NCI-H82 (cell line): ENCODE data around the gene TPRG1L.
"Not testable (repeated sequence)": the region's sequence is repeated elsewhere in the genome, so short reads cannot be mapped to it uniquely, and the experiment has no call there.

Experiments
- DNase-seq: peaks from one replicate; lab custom pipeline; 2025; lab: John Stamatoyannopoulos, UW

Gene TPRG1L

DNA sequence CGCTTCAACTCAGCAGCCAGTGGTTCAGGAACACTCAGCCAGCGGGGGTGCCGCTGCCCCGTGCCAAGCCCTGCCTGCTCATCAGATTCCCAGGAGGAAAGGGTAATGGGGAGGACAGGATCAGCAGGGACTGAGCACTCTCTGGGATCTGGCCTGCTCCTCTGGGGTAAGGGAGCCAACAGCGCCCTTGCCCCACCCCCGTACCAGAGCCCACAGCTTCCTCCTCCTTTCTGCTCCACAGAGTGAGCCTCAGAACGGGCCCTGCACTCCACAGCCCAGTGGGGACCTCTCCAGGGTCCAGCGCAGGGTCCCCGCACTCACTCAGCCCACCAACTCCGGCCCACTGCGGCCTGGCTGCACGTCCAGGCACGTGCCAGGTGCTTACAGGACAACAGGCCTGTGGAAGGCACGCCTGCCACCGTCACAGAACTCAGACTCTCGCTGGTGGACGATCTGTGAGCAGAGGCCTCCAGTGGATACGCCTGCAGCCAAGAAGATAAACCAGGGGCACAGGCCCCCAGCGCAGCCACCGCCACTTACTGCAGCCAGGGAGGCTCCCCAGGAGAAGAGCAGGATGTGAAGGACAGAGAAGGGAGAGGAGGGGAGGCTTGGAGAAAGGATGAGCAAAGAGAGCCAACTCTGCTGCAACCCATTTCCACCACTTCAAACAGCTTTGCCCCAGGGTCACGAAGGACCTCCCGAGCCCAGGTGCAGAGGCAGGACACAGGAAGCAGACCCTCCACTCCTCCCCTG is 15.6 kb upstream of the TPRG1L start:
- DNase-seq = no peak

DNA sequence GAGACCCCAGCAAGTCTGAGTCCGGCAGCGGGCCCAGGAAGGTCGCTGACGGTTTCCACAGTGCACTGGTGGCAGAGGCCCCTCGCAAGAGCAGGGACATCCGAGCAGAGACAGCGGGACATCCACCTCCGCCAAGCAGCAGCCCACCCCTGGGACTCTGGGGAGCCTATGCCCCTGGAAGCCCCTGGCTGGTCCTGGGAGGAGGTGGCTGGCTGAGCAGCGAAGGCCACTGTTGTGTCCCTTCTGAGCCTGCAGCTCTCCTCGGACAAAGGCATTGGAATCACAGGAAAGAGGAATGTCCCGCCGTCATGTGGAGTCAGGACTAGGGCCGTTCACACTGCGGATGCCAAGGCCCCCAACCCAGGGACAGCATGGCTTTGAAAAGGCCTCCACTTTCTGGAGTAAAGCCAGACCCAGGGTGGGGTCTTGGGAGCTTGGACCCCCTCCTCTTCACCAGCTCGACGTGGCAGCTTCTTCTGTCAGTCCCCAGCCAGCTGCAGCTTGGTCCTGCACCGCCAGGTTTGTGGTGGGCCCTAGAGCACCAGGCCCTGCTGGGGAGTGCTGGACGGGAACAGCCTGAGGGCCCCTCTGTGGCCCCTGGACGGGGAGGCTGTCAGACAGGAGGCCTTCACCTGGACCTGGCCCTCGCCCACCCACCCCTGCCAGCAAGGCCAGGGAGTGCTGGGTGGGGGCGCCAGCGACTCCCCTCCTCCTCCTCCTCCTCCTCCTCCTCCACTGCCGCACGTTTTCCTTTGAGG is 14.9 kb upstream of the TPRG1L start:
- DNase-seq = no peak

DNA sequence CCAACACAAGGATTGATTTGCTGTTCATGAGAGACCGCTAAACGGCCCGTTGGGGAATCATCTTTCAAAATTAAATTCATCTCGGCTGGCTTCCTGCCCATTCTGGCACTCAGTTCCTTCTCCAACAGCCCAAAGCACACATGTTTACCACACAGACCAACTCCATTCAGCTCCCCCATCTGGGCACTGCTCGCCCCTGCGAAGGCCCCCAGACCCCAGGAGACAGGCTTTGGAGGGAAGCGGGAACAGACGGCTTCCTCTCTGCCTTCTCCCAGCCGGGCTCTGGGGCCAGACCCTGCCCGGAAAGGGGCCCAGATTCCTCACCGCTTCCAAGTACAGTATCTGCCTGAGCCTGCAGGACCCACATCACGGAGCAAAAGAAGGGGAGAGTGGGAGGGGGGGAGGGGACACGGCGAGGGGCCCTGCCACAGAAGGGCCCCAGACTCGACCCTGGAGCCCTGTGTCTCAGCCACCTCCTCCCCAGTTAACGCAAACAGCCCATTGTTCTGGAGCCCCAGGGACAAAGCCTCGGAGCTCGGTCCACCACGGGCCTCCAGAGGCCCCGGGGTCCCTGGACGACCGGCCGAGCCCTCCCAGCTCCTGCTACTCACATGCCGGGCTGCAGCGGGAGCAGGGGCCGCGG is 14.2 kb upstream of the TPRG1L start:
- DNase-seq = peak; percentile 25

DNA sequence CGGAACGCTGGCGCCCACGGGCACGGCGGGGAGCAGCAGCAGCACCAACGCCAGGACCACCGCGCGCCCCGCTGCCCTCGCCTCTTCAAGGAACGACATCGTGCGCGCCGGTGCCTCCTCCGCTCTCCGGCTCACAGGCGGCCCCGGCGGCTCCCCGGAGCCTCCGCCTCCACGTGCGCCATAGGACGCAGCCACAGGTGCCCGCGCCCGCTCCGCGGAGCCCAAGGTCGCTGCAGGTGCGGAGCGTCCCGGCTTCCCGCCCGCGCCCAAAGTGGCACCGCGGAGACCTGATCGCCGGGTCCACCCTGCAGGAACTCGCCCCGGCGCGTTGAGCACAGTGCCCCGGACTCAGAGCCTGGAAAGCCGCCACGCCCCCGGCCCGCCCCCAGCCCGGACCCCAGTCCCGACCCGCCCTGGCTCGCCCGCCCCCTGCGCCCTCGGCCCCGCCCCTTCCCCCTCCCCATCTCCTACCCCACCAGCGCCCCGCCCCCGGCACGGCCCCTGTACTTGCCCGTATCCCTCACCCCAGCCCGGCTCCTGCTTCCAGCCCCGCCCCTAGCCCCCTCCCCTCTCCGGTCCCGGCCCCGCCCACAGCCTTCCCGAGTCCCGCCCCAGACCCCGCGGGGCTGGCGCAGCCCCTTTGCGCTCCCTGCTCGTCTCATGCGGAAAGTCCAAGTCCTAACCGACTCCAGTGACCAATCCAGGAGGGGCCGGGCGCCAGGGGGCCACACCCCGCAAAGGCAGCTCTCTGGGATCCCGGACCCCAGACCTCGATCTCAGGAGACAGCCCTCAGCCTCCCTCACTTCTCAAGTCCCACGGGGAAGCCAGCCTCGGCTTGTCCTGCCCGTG is 13.4 kb upstream of the TPRG1L start, which contains the start of gene MEGF6:
TSS of gene MEGF6 (minus strand) at position 339 of the 850 bp plus-strand sequence. CDS start at position 99, 240 bp downstream.
- peak; percentile 95 for DNase-seq

DNA sequence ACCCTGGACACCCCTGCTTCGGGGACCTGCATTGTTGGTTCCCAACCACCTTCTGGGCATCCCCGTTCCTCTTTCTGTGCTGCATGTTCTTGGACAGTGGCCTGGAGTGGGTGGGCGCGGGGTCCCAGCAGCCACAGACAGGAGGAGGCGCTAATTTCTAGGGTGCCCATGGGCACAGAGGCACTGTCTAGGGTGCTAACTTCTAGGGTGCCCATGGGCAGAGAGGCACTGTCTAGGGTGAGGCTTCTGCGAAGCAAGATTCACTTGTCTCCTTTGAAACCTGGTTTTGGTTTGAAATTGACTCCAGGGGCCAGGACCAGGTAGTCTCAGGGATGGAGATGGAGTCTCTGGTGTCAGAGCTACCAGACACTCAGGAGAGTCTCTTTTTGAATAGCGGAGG is 12.7 kb upstream of the TPRG1L start:
- no peak for DNase-seq

DNA sequence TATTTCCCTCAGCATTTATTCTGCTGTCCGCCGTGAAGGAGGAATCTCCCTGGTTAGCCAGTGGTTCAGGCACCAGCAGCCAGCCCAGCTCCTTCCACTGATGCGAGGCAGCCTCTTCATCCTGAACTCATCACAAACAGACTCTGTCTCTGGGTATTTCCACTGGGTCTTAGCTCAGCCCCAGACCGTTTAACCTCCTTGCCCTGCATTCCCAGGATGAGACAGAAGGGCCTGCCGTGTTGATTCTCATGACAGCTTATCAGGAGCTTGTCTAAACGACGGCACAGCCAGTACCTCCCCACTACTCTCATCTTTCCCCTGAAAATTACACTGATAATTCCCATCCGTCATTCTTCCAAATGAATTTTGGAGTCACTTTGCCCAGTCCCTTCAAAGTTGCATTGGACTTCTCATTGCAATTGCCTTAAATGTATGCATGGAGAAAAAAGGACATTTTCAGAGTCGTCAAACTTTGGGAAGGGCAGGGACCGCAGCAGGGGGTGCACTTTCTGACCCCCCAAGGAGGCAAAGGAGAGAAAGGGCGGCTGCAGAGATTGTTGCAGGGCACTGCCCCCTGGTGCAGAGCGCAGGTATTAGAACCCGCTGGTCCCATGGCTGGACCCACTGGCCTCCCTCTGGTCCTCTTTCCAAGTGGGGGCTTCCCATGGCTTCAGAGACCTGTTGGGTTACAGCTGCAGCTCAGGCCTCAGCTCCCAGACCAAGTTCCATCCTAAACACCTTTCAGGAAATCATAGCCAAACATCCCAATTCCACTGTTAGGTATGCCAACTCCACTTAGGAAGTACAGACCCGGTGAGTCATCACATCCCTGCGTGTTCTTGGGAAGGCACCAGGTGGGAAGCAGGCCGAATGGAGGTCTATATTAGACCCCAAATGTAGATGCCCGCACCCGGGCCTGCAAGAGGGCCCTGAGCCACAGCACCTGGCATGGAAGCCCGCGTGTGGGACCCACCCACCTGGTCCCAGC is 9.8 kb upstream of the TPRG1L start:
- peak; percentile 35 for DNase-seq

DNA sequence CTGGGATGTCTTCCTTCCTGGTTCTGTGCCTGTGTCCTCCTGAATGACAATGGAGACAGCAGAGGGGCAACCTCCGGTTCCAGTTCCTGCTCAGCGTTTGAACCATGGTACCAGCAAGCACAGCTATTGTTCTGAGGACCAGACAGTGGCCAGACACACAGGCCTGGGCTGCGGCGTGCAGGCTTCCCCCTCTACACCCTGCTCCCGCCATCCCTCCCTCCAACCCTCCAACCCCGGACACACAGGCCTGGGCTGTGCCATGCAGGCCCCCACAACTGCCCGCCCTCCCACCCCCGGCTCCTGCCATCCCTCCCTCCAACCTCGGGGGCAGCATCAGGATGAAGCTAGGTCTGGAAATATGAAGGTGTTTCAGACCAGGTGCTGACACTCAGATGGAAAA is 8.0 kb upstream of the TPRG1L start:
- no peak for DNase-seq

DNA sequence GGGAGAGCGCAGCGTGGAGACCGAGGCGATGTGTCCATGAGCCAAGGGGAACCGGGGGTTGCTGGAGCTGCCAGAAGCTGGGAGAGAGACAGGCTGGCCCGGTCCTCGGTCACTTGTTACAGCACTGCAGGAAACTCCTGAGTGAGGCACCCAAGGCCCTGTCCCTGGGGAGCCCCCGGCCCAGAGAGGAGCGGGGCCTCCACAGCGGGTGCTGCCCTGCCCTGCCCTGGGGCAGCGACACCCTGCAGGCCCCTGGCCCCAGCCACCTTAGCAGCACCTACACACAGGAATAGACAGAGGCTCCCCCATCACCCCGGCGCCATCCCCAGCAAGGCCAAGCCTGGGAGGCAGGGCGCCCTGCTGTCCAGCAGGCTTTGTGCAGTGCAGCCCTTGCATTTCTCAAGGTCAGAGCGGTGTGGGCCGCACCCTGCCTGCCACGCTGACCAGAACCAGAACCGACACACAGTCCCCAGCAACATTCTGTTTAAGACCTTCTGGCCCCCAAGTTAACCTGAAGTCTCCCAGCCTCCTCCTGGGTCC is 6.9 kb upstream of the TPRG1L start:
- DNase-seq = no peak

DNA sequence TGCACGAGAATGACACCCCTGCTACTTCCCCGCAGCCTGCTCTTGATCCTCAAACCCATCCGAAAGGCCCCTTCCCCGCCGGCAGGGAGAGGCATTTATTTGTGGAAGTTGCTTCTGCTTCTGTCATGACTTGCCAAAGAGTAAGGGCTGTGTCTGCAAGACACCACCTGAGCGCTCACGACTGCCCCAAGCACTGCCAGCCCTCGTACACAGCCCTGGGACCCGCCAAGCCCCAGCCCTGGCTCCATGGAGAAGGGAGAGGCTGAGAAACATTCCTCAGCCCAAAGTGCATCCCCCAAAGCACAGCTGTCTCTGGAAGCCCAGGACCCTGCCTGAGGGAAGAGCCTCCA is 6.3 kb upstream of the TPRG1L start:
- DNase-seq = no peak

DNA sequence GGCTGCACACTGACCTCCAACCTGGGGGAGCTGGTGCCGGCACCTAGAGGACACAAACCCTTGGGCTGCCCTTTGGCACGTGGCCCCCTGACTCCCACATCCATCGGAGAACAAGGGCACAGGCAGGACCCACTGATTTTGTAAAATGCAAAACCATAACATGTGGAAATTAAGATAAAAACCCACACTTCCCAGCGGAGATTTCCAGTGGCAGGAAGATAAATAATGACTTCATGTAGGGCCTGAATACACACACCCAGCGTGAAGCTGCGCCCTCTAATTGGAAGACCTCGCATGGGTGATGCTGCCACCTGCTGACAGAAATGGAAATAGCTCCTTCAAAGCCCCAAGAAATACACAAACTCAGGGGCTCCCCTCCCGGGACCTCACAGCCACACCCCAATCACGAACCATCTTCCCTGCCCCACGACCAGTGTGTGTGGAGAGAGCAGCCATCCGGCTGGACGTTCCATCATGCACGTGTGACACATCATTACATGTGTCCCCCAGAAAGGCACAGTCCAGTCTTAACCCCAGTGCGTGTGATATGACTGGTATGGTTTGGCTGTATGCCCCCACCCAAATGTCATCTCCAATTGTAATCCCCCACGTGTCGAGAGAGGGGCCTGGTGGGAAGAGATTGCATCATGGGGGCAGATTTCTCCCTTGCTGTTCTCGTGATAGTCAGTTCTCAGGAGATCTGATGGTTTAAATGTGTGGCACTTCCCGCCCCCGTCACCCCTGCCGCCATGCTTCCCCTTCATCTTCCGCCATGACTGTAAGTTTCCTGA is 5.7 kb upstream of the TPRG1L start:
- peak; percentile 79 for DNase-seq

DNA sequence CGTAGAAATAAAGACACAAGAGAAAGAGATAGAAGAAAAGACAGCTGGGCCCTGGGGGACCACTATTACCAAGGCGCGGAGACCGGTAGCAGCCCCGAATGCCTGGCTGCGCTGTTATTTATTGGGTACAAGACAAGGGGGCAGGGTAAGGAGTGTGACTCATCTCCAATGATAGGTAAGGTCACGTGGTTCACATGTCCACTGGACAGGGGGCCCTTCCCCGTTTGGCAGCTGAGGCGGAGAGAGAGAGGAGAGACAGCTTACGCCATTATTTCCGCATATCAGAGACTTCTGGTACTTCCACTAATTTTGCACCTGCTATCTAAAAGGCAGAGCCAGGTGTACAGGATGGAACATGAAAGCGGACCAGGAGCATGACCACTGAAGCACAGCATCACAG is 4.1 kb upstream of the TPRG1L start:
- DNase-seq = no peak

DNA sequence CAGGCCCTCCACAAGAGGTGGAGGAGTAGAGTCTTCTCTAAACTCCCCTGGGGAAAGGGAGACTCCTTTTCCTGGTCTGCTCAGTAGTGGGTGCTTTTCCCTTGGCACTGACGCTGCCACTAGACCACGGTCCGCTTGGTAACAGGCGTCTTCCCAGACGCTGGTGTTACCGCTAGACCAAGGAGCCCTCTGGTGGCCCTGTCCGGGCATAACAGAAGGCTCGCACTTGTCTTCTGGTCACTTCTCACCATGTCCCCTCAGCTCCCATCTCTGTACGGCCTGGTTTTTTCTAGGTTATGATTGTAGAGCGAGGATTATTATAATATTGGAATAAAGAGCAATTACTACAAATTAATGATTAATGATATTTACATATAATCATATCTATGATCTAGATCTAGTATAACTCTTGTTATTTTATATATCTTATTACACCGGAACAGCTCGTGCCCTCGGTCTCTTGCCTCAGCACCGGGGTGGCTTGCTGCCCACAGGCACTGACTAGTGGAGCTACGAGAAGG is 3.6 kb upstream of the TPRG1L start:
- DNase-seq = peak; percentile 56

DNA sequence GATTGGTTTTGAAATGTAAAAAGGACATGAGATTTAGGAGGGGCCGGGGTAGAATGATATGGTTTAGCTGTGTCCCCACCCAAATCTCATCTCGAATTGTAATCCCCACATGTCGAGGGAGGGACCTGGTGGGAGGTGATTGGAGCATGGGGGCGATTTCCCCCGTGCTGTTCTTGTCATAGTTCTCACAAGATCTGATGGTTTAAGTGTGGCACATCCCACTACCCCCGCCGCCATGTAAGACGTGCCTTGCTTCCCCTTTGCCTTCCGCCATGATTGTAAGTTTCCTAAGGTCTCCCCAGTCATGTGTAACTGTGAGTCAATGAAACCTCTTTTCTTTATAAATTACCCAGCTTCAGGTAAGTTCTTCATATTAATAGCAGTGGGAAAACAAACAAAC is 2.7 kb upstream of the TPRG1L start:
- DNase-seq = not testable (repeated sequence)

DNA sequence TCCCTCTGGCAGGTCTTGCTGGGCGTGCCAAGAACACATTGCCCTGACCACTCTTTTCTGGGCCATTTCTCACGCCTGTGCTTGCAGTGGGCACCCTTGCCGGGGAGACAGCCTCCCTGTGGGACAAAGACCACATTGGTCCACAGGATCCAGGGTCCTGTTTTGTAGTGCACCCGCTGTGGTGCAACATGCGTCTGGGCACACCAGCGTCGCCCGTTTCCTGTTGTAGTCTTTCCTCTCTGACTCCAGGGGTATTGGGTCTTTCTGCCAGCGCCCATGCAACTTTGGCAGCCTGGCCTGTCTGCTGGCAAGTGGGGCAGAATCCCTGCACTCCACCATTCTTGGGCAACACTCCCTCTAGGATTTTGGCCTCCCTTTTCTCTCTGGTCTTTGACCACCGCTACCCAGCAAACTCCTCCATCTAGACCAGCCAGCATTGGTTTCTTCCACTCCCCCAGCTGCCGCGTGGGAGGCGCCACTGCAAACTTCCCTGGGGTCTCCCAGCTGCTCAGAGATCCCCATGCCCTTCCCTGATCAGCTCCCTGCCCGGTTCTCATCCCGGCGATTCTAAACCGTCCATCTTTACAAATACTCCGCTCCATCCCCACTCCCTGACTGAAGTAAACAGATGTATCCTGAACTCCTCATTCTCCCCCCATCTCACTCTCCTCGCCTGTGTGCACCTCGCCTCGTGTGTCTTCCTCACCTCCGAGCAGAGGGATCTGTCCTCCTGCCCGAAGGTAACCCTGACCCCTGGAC is 1.2 kb upstream of the TPRG1L start:
- no peak for DNase-seq

DNA sequence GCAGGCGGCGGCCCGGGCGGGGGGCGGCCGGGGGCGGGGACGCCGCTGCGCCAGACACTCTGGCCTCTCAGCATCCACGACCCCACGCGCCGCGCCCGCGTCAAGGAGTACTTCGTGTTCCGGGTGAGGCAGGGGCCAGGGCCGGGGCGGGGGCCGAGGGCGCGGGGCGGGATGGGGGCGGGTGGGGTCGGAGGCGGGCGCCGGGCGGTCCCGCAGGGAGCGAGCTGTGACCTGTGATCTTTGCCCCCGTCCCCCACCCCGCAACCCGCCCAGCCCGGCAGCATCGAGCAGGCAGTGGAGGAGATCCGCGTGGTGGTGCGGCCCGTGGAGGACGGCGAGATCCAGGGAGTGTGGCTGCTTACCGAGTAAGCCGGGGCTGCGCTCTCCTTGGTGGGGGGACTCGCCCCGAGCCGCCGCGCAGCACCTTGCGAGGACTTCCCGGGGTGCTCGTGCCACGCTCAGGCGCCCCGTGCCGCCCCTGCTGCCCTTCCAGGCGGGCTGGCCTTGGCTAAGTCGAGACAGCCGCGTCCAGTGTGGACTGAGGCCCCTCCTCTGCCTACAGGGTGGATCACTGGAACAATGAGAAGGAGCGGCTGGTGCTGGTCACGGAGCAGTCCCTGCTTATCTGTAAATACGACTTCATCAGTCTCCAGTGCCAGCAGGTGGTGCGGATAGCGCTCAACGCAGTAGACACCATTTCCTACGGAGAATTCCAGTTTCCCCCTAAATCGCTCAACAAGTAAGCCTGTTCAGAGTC is 514 bp downstream of the TPRG1L start:
- DNase-seq = peak; percentile 55

DNA sequence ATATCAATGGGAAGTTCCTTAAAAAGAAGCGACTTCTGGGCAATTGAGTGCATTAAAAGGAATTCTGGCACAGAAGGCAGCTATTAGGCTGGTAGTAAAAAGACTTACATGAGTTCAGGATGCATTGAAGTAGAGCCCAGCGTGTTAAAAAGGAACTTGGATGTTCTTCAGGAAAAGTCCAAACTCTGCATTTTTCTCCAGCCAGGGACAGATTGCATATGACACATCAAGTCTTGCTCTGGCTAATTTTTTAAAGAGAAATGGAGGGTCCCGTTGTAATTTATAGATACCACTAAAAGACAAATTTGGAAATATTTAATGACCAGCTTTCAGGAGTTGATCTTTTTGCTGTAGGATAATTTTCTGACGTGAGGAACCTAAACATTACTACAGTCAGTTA is 1.2 kb downstream of the TPRG1L start:
- DNase-seq = no peak

DNA sequence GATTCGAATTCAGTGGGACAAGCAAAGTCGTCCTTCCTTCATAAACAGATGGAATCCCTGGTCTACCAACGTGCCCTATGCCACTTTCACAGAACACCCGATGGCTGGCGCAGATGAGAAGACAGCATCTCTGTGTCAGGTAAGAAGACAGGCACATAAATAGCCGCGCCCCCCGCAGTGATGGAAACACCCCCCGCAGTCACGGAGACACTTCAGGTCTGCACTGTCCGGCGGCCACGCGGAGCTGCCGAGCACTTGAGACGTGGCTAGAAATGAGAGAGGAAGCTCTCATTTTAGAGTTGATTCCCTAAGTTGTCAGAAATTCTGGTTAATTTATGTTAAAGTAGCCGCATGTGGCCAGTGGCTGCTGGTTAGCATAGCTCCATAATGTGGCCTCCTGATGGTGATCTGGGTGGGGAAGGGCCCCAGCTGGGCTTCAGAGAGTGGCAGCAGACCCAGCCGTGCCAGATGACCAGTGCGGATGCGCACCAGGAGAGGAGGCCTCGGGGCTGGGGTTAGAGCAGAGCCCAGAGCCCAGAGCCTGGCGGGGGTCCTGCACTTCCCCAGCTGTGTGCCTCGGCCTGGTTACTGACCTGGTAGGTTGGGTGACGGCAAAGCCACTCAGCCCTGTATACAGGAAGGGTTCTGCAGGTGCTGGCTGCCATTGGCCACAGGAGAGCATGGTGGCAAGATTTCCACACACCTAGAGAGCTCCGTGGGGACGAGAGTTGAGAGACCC is 2.9 kb downstream of the TPRG1L start:
- no peak for DNase-seq
